ENCODE measurements around the gene ANKZF1.

DNA sequence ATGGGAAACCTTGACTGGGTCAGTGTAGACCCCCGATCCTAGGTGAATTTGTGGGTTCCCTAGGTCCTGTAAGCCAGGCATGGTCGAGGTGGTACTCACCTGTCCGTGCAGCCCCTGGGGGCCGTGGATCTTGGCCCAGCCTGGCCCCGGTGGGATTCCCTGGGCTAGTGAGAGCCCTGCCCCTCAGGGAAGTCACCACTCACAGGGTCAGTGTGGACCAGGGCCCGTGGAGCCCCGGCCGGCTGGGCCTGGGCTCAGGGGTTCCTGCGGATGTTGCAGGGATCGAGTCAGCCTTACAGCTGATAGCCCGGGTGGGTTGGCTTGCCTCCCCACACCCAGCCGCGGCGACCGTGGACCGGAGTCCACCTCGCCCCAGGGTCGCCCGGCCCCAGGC lies 698 bp upstream of the ANKZF1 start:
- TF ChIP-seq POLR2A (IDR thresholded peaks at IDR 0.05), result no peak
- TF ChIP-seq, protein P1, sequence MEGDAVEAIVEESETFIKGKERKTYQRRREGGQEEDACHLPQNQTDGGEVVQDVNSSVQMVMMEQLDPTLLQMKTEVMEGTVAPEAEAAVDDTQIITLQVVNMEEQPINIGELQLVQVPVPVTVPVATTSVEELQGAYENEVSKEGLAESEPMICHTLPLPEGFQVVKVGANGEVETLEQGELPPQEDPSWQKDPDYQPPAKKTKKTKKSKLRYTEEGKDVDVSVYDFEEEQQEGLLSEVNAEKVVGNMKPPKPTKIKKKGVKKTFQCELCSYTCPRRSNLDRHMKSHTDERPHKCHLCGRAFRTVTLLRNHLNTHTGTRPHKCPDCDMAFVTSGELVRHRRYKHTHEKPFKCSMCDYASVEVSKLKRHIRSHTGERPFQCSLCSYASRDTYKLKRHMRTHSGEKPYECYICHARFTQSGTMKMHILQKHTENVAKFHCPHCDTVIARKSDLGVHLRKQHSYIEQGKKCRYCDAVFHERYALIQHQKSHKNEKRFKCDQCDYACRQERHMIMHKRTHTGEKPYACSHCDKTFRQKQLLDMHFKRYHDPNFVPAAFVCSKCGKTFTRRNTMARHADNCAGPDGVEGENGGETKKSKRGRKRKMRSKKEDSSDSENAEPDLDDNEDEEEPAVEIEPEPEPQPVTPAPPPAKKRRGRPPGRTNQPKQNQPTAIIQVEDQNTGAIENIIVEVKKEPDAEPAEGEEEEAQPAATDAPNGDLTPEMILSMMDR (IDR thresholded peaks at IDR 0.05), result no peak
